AG09319 (cell line): Measurements from ENCODE around the gene TMEM14B.

Source experiments
- DNase-seq: peaks from one replicate; pipeline ENCODE4 v3.0.0-alpha.2; 2010; ENCODE audit warnings: low read depth; ENCODE audit errors: extremely low read depth
- CTCF ChIP-seq: IDR thresholded peaks from 2 replicates; pipeline ENCODE4 v1.5.1; 2011; ENCODE audit warnings: low read depth, mild to moderate bottlenecking, inconsistent platforms, low read length, moderate library complexity

Gene TMEM14B

GRCh38 chr6:10771371-10771894 is 23.8 kb downstream of the TMEM14B start:
- DNase-seq, result no peak
- no peak for TF ChIP-seq CTCF

- no peak for DNase-seq
- no peak for TF ChIP-seq CTCF
Observed at GRCh38 chr6:10778230-10778629, 30.6 kb downstream of the TMEM14B start.

- no peak for TF ChIP-seq CTCF
- DNase-seq, result no peak
Observed at GRCh38 chr6:10779076-10779475, 31.5 kb downstream of the TMEM14B start.

- no peak for DNase-seq
- TF ChIP-seq CTCF, result no peak
Observed at GRCh38 chr6:10791673-10792072, 44.1 kb downstream of the TMEM14B start.

- no peak for DNase-seq
- TF ChIP-seq CTCF, result no peak
Observed at GRCh38 chr6:10792101-10792500, 44.5 kb downstream of the TMEM14B start.

- no peak for DNase-seq
- TF ChIP-seq CTCF, result no peak
Observed at GRCh38 chr6:10793035-10793434, 45.4 kb downstream of the TMEM14B start.

- no peak for DNase-seq
- TF ChIP-seq CTCF, result no peak
Observed at GRCh38 chr6:10793695-10794094, 46.1 kb downstream of the TMEM14B start.
